Lung (tissue), 12 donors: ENCODE measurements around the gene TRPV5. TPM values are rescaled to one million over a fixed set of nuclear protein-coding genes. Genes with fewer than 3 reads are reported as not detected.

Experiments used
- ATAC-seq: fragments of 200-7000 bp; cut with Tn5 transposase; one replicate; pipeline ENCODE4 v1.9.1; 2020; ENCODE audit warnings: moderate number of reproducible peaks; ENCODE audit not compliant: insufficient read depth, low FRiP score
- DNase-seq, 3 donors: peaks; one replicate each; pipeline ENCODE4 v3.0.0-alpha.2; 2013 to 2017
- H3K27ac ChIP-seq, 2 donors: one replicate each; pipeline ENCODE4 v1.5.1; 2013; ENCODE audit warnings: mild to moderate bottlenecking in 2 of 2, moderate library complexity in 2 of 2, control low read depth in 1 of 2, inconsistent platforms in 1 of 2, low read depth in 1 of 2, low read length in 1 of 2
- H3K27me3 ChIP-seq, 3 donors: one replicate each; pipeline ENCODE4 v1.5.1; 2013; ENCODE audit warnings: low read length in 2 of 3; ENCODE audit not compliant: control insufficient read depth in 3 of 3, insufficient read depth in 3 of 3
- H3K36me3 ChIP-seq, 4 donors: one replicate each; pipeline ENCODE4 v1.5.1; 2013; ENCODE audit warnings: low read length in 4 of 4, mild to moderate bottlenecking in 1 of 4, moderate library complexity in 1 of 4; ENCODE audit not compliant: control insufficient read depth in 4 of 4, insufficient read depth in 4 of 4
- H3K4me1 ChIP-seq, 5 donors: one replicate each; pipeline ENCODE4 v1.5.1; 2013; ENCODE audit warnings: low read length in 5 of 5, mild to moderate bottlenecking in 2 of 5, moderate library complexity in 1 of 5; ENCODE audit not compliant: control insufficient read depth in 5 of 5, insufficient read depth in 5 of 5
- H3K4me3 ChIP-seq: one replicate; pipeline ENCODE4 v1.5.1; 2013; ENCODE audit warnings: mild to moderate bottlenecking, control low read depth, moderate library complexity
- H3K9ac ChIP-seq, 2 donors: one replicate each; pipeline ENCODE4 v1.5.1; 2013; ENCODE audit warnings: low read length in 2 of 2, control low read depth in 1 of 2; ENCODE audit not compliant: insufficient read depth in 1 of 2
- H3K9me3 ChIP-seq, 4 donors: one replicate each; pipeline ENCODE4 v1.5.1; 2013; ENCODE audit warnings: low read length in 3 of 4, mild to moderate bottlenecking in 1 of 4, moderate library complexity in 1 of 4; ENCODE audit not compliant: control insufficient read depth in 4 of 4, insufficient read depth in 3 of 4
- CTCF ChIP-seq: IDR thresholded peaks from 2 replicates; pipeline ENCODE4 v1.5.1; 2012; ENCODE audit warnings: mild to moderate bottlenecking; ENCODE audit errors: control extremely low read depth, extremely low read depth
- WGBS, 2 donors: extraction: QIAGEN DNeasy Blood & Tissue Kit; methylation state at CpG; one replicate each; pipeline ENCODE4 v1.1.7; 2013; 5-methylcytosine and 5-hydroxymethylcytosine counted together
- polyA plus RNA-seq, 2 donors: library from polyadenylated mRNA; stranded (reverse); fragments of 200-250 nt; gene quantifications; one replicate each; pipeline ENCODE4 v1.2.1, GENCODE V29; 2013
- total RNA-seq, 2 donors: library from RNA; depleted of rRNA in 1 of 2; stranded (reverse); fragments of >200 nt in 1 of 2; gene quantifications; one replicate each; pipeline ENCODE4 v1.2.1, GENCODE V29; 2014 to 2021
- donor health status: control.
- donor health status: control.
- donor health status: Bipolar disorder and iron deficiency.
- donor health status: healthy.
- donor health status: DM: yes; HTN: yes; CAD: no.

Gene TRPV5
- total and polyA plus RNA-seq, 4 donors, result 0.05 TPM; not detected in 3

GRCh38 chr7:142935941-142936565, 2.5 kb upstream of the TRPV5 start:
- no peak for ATAC-seq
- Histone ChIP-seq H3K27me3 (no peaks in the 10 kb centered on the region), H3K9me3 (no peaks in the 10 kb centered on the region), H3K4me3 (no peak overlapping the region), H3K27ac (no peak overlapping the region), H3K9ac (no peak overlapping the region), H3K36me3 (no peaks in the 10 kb centered on the region), H3K4me1 (peaks cover 0 to 18% (median 5%) of the 10 kb centered on the region in 5 donors)
- no peak for DNase-seq
- TF ChIP-seq CTCF, result no peak
- 78 to 84% methylated on average over 9 to 12 of the region's 12 CpGs for WGBS, 2 donors

GRCh38 chr7:142934056-142934455, 510 bp upstream of the TRPV5 start:
- no peak for ATAC-seq
- Histone ChIP-seq H3K4me1 (no peaks in the 10 kb centered on the region), H3K27me3 (no peaks in the 10 kb centered on the region), H3K9ac (no peak overlapping the region), H3K27ac (no peak overlapping the region), H3K4me3 (no peak overlapping the region), H3K36me3 (no peaks in the 10 kb centered on the region), H3K9me3 (no peaks in the 10 kb centered on the region)
- WGBS, 2 donors, result 81 to 87% methylated on average over 12 of the region's 12 CpGs
- no peak for TF ChIP-seq CTCF
- DNase-seq, result no peak

GRCh38 chr7:142933092-142933475, 462 bp downstream of the TRPV5 start:
- no peak for TF ChIP-seq CTCF
- H3K27me3 ChIP-seq, result no peaks in the 10 kb centered on the region
- no peaks in the 10 kb centered on the region for H3K4me1 ChIP-seq
- ATAC-seq (no peak), DNase-seq (no peak)
- no peak overlapping the region for H3K4me3 ChIP-seq
- H3K27ac ChIP-seq, result no peak overlapping the region
- WGBS, 2 donors, result 84% methylated on average over 7 of the region's 7 CpGs
- H3K9ac ChIP-seq, result no peak overlapping the region
- peaks cover 0 to 2% (median 0%) of the 10 kb centered on the region in 4 donors for H3K9me3 ChIP-seq
- H3K36me3 ChIP-seq, result no peaks in the 10 kb centered on the region
